T-helper 2 cell treated with Interferon-gamma antibody and Interleukin-4, amounts not matched to agents 100 ng/mL and 5 ng/mL, for 36 hours (primary cell): Measurements from ENCODE around the gene ZFPM1. TPM values are rescaled to one million over a fixed set of nuclear protein-coding genes. Genes with fewer than 3 reads are reported as not detected.

Source experiments
- intact Hi-C: fragments of 100-400 bp; cut with micrococcal nuclease; formaldehyde crosslinking; loops from one replicate; pipeline ENCODE4 v1.15.1; 2023
- total RNA-seq: library from RNA; stranded (reverse); gene quantifications from 2 replicates; pipeline ENCODE4 v1.2.3, GENCODE V29; 2022

The ZFPM1 gene
- total RNA-seq, 1 donor from 2014 or later, result 11.5 TPM

GRCh38 chr16:88447881-88448280, 5.2 kb upstream of the ZFPM1 start:
- intact Hi-C loops, result loop anchor here (10.0 kb wide), 1 partner anchor 673 kb away; no protein-coding TSS in a partner anchor

GRCh38 chr16:88448461-88449266, 4.4 kb upstream of the ZFPM1 start:
- intact Hi-C loops, result loop anchor here (10.0 kb wide), 1 partner anchor 674 kb away; no protein-coding TSS in a partner anchor

- intact Hi-C loops, result loop anchor here (10.0 kb wide), 1 partner anchor 674 kb away; no protein-coding TSS in a partner anchor
Measured at GRCh38 chr16:88449267-88449561, 3.9 kb upstream of the ZFPM1 start.

- intact Hi-C loops, result loop anchor here (2.0 to 10.0 kb wide), 5 partner anchors 119 to 500 kb away; partner anchors contain the start of genes BANP, GALNS, PIEZO1 and TRAPPC2L
Measured at GRCh38 chr16:88451586-88452481, 1.2 kb upstream of the ZFPM1 start.

- intact Hi-C loops, result loop anchor here (2.0 to 10.0 kb wide), 5 partner anchors 118 to 500 kb away; partner anchors contain the start of genes BANP, GALNS, PIEZO1 and TRAPPC2L
Measured at GRCh38 chr16:88452482-88453216, 431 bp upstream of the ZFPM1 start.

GRCh38 chr16:88453611-88454522, 787 bp downstream of the ZFPM1 start:
- intact Hi-C loops, result loop anchor here (2.0 to 10.0 kb wide), 5 partner anchors 117 to 502 kb away; partner anchors contain the start of genes BANP, GALNS, PIEZO1 and TRAPPC2L

- intact Hi-C loops, result loop anchor here (5.0 to 10.0 kb wide), 4 partner anchors 248 to 502 kb away; partner anchors contain the start of genes BANP, GALNS, PIEZO1 and TRAPPC2L
Measured at GRCh38 chr16:88454523-88454947, 1.5 kb downstream of the ZFPM1 start.

- intact Hi-C loops, result loop anchor here (10.0 kb wide), 1 partner anchor 329 kb away; the partner anchor contains the start of gene PIEZO1
Measured at GRCh38 chr16:88455610-88456355, 2.7 kb downstream of the ZFPM1 start.

GRCh38 chr16:88456356-88457292, 3.5 kb downstream of the ZFPM1 start:
- intact Hi-C loops, result loop anchor here (10.0 kb wide), 1 partner anchor 328 kb away; the partner anchor contains the start of gene PIEZO1

- intact Hi-C loops, result loop anchor here (10.0 kb wide), 1 partner anchor 327 kb away; the partner anchor contains the start of gene PIEZO1
Measured at GRCh38 chr16:88458039-88458772, 5.1 kb downstream of the ZFPM1 start.

- intact Hi-C loops, result loop anchor here (10.0 kb wide), 1 partner anchor 326 kb away; the partner anchor contains the start of gene PIEZO1
Measured at GRCh38 chr16:88458773-88459235, 5.7 kb downstream of the ZFPM1 start.

- intact Hi-C loops, result loop anchor here (10.0 kb wide), 1 partner anchor 325 kb away; the partner anchor contains the start of gene PIEZO1
Measured at GRCh38 chr16:88459366-88460073, 6.4 kb downstream of the ZFPM1 start.

- intact Hi-C loops, result no loop called here
Measured at GRCh38 chr16:88460496-88461330, 7.6 kb downstream of the ZFPM1 start.

- intact Hi-C loops, result no loop called here
Measured at GRCh38 chr16:88461331-88462269, 8.5 kb downstream of the ZFPM1 start.
